Omental fat pad (tissue), 4 donors: ENCODE data around the gene PTPRM. TPM values are rescaled to one million over a fixed set of nuclear protein-coding genes. Genes with fewer than 3 reads are reported as not detected.

Source experiments
- ATAC-seq: fragments of 150-250 bp; one replicate; pipeline ENCODE4 v1.9.1; 2016; ENCODE audit warnings: mild to moderate bottlenecking, moderate library complexity; ENCODE audit not compliant: low FRiP score
- DNase-seq: peaks from one replicate; pipeline ENCODE4 v3.0.0-alpha.2; 2019; ENCODE audit warnings: low spot score
- CTCF ChIP-seq, 3 donors: fragments of 450-650 bp; IDR thresholded peaks; one replicate each; pipeline ENCODE4 v1.5.1; 2016 to 2017; ENCODE audit warnings: antibody characterized with exemption in 3 of 3, mild to moderate bottlenecking in 3 of 3, moderate library complexity in 2 of 3
- total RNA-seq, 4 donors: library from RNA; depleted of rRNA; stranded (reverse); fragments of >200 nt; gene quantifications; one replicate each; pipeline ENCODE4 v1.1.0, GENCODE V29; 2016

The PTPRM gene
- total RNA-seq, 4 donors from 2014 or later = 64.8 to 238 (median 144) TPM

GRCh38 chr18:8293184-8293583, 726.1 kb downstream of the PTPRM start:
- ATAC-seq = no peak
- no peak for TF ChIP-seq CTCF (IDR thresholded peaks at IDR 0.05)
- no peak for DNase-seq

GRCh38 chr18:8296886-8297616, 729.9 kb downstream of the PTPRM start:
- ATAC-seq (no peak), DNase-seq (no peak)
- no peak for TF ChIP-seq CTCF (IDR thresholded peaks at IDR 0.05)

GRCh38 chr18:8298186-8298585, 731.1 kb downstream of the PTPRM start:
- ATAC-seq (no peak), DNase-seq (no peak)
- no peak for TF ChIP-seq CTCF (IDR thresholded peaks at IDR 0.05)

GRCh38 chr18:8299054-8299980, 732.2 kb downstream of the PTPRM start:
- ATAC-seq = no peak
- DNase-seq = no peak
- TF ChIP-seq CTCF (IDR thresholded peaks at IDR 0.05) = no peak

- DNase-seq (no peak), ATAC-seq (no peak)
- no peak for TF ChIP-seq CTCF (IDR thresholded peaks at IDR 0.05)
These were observed 733.8 kb downstream of the PTPRM start for GRCh38 chr18:8300751-8301410.

- TF ChIP-seq CTCF (IDR thresholded peaks at IDR 0.05) = no peak
- DNase-seq (no peak), ATAC-seq (no peak)
These were observed 734.5 kb downstream of the PTPRM start for GRCh38 chr18:8301427-8302172.
